ENCODE measurements around the gene TLN1. TPM values are rescaled to one million over a fixed set of nuclear protein-coding genes. Genes with fewer than 3 reads are reported as not detected.

The TLN1 gene
- polyA plus RNA-seq, 2 of the 4 experiments (the other 2 are of a cell fraction), result 65.5 to 108 TPM

GRCh38 chr9:35743880-35744518 is 12.0 kb upstream of the TLN1 start:
- no peak for FAIRE-seq
- CTCF ChIA-PET, result interaction anchor here (0.7 to 13.6 kb wide), 8 partner anchors 6 to 85 kb away, joined by 3 to 116 read pairs (median 5); partner anchors contain the start of genes CREB3, MSMP and TLN1
- Histone ChIP-seq H3K4me1 (peaks cover 24% of the 10 kb centered on the region), H3K27ac (no peak overlapping the region), H3K4me2 (no peak overlapping the region), H3K4me3 (no peak overlapping the region), H3K9me3 (no peaks in the 10 kb centered on the region)
- DNase-seq (ENCODE audit: low read depth in 1 of 2, low spot score in 1 of 2), result no peak
- WGBS (ENCODE audit: missing lambda C conversion rate), result 85% methylated on average over 8 of the region's 8 CpGs
- TF ChIP-seq FOXS1 (CRISPR knock-in tag; IDR thresholded peaks at IDR 0.05), result no peak
- no peak for TF ChIP-seq ZC3H11A (IDR thresholded peaks at IDR 0.05)
- TF ChIP-seq MYC (IDR thresholded peaks at IDR 0.05; ENCODE audit: borderline replicate concordance, low read length), result no peak
- no peak for TF ChIP-seq FOSB (CRISPR knock-in tag; IDR thresholded peaks at IDR 0.05)
- TF ChIP-seq HOXB5 (CRISPR knock-in tag; IDR thresholded peaks at IDR 0.05), result no peak
- TF ChIP-seq, protein P1, sequence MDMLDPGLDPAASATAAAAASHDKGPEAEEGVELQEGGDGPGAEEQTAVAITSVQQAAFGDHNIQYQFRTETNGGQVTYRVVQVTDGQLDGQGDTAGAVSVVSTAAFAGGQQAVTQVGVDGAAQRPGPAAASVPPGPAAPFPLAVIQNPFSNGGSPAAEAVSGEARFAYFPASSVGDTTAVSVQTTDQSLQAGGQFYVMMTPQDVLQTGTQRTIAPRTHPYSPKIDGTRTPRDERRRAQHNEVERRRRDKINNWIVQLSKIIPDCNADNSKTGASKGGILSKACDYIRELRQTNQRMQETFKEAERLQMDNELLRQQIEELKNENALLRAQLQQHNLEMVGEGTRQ (IDR thresholded peaks at IDR 0.05), result no peak
- no peak for TF ChIP-seq CTCF (IDR thresholded peaks at IDR 0.05)
- no peak for TF ChIP-seq JUNB (IDR thresholded peaks at IDR 0.05)
- no peak for ATAC-seq
- POLR2A ChIA-PET, result interaction anchor here (1.2 kb wide), 1 partner anchor 12 kb away, joined by 3 read pairs; the partner anchor contains the start of genes CREB3 and TLN1

DNA sequence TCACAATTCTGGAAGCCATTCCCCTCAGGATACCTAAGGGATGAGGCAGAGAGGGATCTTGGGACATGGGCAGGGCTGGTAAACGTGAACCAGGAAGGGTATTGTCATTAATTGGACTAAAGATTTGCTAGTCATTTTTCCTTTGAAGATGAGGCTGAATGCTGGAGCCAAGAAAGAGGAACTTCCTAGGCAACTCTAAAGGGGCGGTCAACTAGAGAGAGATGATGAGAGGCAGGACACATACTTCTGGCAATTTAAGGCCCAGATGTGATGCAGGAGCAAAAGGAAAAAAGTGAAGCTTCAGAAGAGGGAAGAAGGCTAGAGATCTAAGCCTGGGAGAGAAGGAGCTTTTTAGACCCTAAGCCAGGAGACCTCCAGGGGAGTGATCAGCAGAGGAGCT is 11.5 kb upstream of the TLN1 start:
- ChIA-PET POLR2A (interaction anchor here (1.2 kb wide), 1 partner anchor 11 kb away, joined by 3 read pairs; the partner anchor contains the start of genes CREB3 and TLN1), CTCF (interaction anchor here (0.9 to 13.6 kb wide), 8 partner anchors 6 to 84 kb away, joined by 3 to 116 read pairs (median 5); partner anchors contain the start of genes CREB3, MSMP and TLN1)
- H3K27ac ChIP-seq, result no peak overlapping the region
- H3K9me3 ChIP-seq, result no peaks in the 10 kb centered on the region
- H3K4me2 ChIP-seq, result no peak overlapping the region
- WGBS (ENCODE audit: missing lambda C conversion rate), result 75% methylated on average over 2 of the region's 2 CpGs
- H3K4me1 ChIP-seq, result peaks cover 24% of the 10 kb centered on the region
- FAIRE-seq (no peak), ATAC-seq (no peak), DNase-seq (ENCODE audit: low read depth in 1 of 2, low spot score in 1 of 2) (no peak)
- H3K4me3 ChIP-seq, result no peak overlapping the region
- TF ChIP-seq RNF2 (IDR thresholded peaks at IDR 0.05; ENCODE audit: borderline replicate concordance, low read depth) (no peak), PHF8 (IDR thresholded peaks at IDR 0.05; ENCODE audit: borderline replicate concordance, low read depth) (no peak), CTCF (IDR thresholded peaks at IDR 0.05) (no peak), MYC (IDR thresholded peaks at IDR 0.05; ENCODE audit: borderline replicate concordance, low read length) (no peak), CBX2 (IDR thresholded peaks at IDR 0.05; ENCODE audit: borderline replicate concordance, low read depth) (no peak), CHD4 (IDR thresholded peaks at IDR 0.05; ENCODE audit: borderline replicate concordance) (no peak), HOXA7 (CRISPR knock-in tag; IDR thresholded peaks at IDR 0.05) (no peak), TFCP2L1 (CRISPR knock-in tag; IDR thresholded peaks at IDR 0.05) (no peak), JUN (IDR thresholded peaks at IDR 0.05) (no peak), HOXB5 (CRISPR knock-in tag; IDR thresholded peaks at IDR 0.05) (no peak), CBX8 (IDR thresholded peaks at IDR 0.05) (no peak)
- TF ChIP-seq, protein P2, sequence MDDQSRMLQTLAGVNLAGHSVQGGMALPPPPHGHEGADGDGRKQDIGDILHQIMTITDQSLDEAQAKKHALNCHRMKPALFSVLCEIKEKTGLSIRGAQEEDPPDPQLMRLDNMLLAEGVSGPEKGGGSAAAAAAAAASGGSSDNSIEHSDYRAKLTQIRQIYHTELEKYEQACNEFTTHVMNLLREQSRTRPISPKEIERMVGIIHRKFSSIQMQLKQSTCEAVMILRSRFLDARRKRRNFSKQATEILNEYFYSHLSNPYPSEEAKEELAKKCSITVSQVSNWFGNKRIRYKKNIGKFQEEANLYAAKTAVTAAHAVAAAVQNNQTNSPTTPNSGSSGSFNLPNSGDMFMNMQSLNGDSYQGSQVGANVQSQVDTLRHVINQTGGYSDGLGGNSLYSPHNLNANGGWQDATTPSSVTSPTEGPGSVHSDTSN (IDR thresholded peaks at IDR 0.05), result no peak

Measured in A549 (cell line).